SH-SY5Y (cell line): Measurements from ENCODE around the gene KRT80.

Source experiments
- GATA2 ChIP-seq: IDR thresholded peaks from 2 replicates; pipeline ENCODE4 v1.6.1; 2011; ENCODE audit warnings: mild to moderate bottlenecking, low read depth, low read length
- GATA3 ChIP-seq: IDR thresholded peaks from 2 replicates; pipeline ENCODE4 v1.6.1; 2011; ENCODE audit warnings: low read depth, mild to moderate bottlenecking, low read length, moderate library complexity

GRCh38 chr12:52120951-52121823 is 70.6 kb downstream of the KRT80 start:
- TF ChIP-seq GATA2 (no peak), GATA3 (no peak)
